Measurements from ENCODE around the gene STEAP3.

The STEAP3 gene

DNA sequence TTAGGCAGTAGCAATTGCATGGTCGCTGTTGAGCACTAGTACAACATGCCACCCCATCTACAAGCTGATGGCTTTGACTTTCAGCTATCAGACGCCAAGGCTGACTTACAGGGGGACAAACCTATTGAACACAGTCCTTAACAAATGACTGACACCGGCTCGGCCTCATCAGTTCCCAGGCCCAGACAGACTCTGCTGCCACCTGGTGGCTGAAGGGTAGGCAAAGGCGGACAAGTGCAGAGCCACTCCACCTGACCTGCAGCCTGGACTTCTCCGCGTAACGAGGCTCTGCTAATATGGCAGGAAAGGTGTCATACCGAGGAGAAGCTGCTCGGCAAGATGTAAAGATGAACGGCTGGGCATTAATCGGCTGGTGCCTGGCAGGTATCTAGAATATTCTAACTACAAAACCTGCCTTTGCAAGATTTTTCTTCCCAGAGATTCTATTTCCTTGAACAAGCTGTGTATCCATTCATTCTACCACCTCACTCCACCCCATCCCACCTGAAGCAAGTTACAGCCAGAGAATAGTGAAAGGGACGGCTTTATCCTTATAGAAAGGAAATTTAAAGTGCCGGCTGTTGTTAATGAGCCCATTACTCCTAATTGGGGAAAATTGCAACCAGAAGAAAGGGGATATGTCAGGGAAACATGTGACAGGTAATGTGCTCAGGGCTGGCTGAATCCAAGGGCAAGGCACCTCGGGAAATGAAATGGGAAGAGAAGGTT is 67.4 kb downstream of the STEAP3 start:
- in situ Hi-C loops (cut with MboI; ENCODE audit: low sequenced_read_pairs): no loop called here

DNA sequence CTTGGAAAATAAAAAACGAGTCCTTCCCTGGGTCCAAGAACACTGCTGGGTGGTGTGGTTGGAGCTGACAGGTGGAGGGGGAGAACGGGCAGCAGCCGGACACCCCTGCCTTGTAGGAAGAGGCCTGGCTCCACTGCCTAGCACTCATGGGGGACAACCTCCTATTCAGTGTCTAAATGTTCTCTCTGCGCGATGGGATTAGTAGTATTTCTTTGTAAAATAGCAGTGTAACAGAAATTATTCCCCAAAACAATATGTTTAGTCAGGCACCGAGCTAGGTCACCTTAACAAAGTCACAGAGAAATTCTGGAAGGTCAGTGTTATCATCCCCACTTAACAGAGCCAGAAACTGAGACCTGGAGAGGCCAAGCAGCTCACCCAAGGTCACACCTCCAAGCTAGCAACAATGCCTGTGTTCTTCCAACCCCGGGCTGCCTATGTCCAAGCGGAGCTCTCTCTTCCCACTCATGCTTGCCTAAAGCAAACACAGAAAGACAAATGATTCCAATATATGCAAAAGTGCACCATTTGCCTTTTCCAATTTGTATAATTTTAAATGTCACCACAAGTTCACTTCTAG is 68.0 kb downstream of the STEAP3 start:
- in situ Hi-C loops (cut with MboI; ENCODE audit: low sequenced_read_pairs): no loop called here

DNA sequence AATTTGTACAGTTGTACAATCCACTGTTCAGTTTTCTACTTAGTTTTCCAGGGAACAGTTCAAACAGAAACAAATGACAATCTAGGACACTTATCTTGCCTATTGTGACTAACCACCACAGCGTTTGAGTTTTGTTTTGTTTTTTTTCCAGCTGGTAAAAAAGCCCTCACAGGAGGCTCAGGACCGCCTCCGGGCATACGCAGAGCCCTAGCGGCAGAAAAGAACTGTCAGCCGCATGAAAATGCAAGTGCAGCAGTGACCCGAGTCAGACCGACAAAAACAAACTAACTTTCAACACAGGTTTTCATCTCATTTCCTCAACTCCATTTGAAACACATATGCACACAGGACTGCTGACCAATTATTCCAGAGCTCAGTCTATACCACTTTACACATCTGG is 68.6 kb downstream of the STEAP3 start:
- in situ Hi-C loops (cut with MboI; ENCODE audit: low sequenced_read_pairs): no loop called here

DNA sequence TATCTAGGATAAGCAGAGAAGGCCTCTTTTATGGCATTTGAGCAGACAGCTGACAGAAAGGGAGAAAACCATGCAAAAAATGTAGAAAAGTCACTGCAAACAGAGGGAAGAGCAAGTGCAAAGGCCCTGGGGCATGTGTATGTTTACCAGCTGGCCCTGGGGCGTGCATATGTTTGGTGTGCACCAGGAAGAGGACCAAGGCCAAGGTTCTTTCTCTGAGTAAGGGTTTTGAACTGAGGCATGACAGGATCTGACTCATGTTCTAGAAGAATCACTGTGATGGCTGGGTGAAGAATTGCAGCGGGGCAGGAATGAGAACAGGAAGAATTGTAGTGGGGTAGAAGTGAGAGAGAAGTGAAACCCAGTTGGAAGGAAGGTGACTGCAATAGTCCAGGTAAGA is 69.6 kb downstream of the STEAP3 start:
- in situ Hi-C loops (cut with MboI; ENCODE audit: low sequenced_read_pairs): no loop called here

DNA sequence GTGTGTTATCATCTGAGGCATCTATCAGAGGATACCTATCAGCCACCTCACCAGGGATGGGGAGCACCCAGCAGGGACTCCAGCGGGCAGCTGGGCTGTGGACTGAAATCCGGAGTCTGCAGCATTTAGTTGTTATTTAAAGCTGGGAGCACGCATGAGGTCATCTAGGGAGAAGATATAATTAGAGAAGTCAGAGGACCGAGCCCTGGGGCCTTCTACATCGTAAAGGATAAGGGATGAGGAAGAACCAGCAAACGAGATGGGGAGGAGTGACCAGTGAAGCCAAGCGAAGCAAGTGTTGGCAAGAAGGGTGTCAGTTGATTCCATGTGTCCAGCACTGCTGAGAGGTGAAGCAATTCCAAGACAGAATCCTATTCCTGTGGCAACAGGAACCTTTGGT is 70.3 kb downstream of the STEAP3 start:
- in situ Hi-C loops (cut with MboI; ENCODE audit: low sequenced_read_pairs): no loop called here

DNA sequence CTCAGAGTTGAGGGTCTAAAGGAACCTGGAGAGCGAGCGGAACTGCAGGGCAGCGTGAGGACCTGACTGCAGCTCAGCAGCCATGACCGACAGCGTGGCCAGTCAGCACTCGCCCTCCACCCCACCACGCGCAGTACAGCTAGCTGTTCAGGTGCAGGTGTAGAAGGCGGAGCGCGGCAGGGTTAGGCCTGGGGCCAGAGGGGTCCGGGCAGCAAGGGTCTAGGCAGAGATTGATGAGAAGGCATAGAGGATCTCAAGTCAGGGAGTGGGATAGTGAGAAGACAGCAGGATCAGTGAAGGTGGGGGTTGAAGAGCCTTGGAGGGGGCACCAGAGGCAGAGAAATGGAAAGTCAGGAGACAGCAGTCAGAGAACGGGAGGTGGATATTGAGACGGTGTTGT is 71.0 kb downstream of the STEAP3 start:
- in situ Hi-C loops (cut with MboI; ENCODE audit: low sequenced_read_pairs): no loop called here

DNA sequence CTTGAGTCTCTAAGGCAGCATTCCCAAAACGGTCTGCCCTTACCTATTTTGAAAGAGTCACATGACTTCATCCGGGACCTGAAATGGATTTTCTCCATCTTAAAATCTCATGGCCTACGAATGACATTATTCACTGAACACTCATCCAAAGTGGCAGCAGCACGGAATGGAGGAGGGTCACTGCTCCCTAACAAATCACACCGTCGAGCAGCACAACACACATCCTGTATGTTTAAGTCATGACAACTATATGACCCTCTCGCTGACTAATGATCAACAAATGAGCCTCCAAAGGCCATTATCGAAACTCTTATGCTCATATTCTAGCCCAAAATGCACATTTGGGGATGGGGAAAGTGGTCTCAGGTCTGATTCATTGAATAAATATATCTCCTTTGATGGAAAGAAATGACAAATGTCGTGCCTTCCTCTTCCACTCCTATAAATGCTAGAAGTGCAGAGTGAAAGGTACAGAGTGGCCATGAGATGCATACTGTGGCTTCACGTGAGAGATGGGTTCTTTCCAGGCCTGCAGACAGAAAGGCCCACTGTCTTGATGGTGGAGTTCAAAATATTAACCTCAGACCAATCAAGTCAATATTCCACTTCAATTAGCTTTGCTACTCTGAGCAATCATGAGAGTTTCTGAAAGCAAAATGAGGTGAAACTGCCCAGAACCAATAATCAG is 72.2 kb downstream of the STEAP3 start:
- in situ Hi-C loops (cut with MboI; ENCODE audit: low sequenced_read_pairs): no loop called here

DNA sequence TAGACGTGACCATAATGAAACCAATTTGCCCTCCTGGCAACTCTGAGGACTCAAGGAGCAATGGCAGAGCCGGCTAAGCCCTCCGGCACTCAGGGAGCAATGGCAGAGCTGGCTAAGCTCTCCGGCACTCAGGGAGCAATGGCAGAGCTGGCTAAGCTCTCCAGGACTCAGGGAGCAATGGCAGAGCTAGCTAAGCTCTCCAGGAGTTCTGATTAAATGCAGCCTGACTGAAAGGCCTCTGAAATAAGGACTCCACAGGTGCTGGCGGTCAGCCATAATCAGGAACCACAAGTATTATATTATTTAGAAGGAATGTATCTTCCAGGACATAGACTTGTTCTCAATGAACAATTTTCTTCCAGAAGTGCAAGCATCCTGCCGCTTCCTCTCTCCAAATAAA is 77.8 kb downstream of the STEAP3 start:
- in situ Hi-C loops (cut with MboI; ENCODE audit: low sequenced_read_pairs): no loop called here

DNA sequence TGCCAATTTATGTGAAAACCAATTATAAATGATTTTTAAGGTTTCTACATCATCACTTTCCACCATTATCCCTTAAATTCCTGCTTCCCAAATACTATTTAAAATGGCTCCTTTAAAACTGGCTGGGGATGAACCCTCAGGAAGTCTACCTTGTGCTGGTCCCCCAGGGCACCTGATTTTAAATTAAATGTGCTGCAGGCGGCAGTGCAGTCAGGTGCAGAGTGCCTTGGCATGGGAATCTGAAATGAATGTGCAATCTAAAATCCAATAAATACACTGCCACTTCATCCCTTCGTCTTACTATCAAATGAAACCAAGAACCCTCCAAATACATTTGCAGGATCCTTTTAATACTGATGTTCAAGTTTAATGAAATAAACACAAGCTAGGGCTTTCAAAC is 81.2 kb downstream of the STEAP3 start:
- in situ Hi-C loops (cut with MboI; ENCODE audit: low sequenced_read_pairs): no loop called here

DNA sequence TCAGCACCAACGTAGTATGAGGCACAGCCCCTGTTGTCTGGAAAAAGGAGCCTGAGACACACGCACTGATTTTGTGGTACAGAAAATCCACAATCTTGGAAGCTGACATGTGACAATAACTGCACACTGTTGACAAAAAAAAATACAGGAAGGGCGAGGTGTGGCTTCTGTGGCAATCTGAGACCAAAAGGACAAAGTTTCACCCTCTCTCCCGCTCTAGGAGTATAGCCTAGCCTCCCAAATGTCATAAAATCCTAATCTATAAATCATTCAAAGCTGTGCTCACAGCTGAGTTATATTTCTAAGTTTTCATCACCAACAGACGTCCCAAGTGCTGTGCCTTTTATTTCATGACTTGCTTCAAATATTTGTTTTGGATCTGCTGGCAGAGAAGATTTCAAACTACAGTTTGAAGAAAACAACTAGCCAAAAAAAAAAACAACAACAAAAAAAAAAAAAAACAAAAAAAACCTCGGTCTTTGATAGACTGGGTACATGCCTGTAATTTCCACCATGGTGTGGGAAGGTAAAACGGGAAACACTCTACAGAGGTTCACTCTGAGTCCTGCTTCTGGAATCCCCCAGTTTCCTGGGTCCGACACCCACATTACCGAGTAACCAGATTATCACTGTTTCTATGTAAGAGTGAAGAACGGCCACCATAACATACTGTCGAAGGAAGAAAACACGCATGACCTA is 82.0 kb downstream of the STEAP3 start:
- in situ Hi-C loops (cut with MboI; ENCODE audit: low sequenced_read_pairs): no loop called here

DNA sequence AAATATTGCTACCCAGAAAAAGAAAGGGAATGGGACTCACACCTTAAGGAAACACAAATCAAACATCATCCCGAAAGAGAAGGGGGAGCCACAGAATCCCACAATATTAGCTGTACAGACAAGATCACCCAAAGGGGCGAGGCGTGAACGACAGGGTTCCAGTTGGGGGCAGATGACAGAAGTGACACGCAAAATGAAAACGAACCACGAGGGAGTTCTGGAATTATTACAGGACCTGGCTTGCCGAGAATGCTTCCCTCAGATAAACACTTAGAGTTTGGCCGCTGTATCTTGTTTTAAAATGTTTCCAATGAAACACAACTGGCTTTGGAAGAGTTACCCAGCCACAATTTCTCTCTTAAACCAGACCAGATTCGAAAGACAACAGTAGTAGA is 82.6 kb downstream of the STEAP3 start:
- in situ Hi-C loops (cut with MboI; ENCODE audit: low sequenced_read_pairs): no loop called here

DNA sequence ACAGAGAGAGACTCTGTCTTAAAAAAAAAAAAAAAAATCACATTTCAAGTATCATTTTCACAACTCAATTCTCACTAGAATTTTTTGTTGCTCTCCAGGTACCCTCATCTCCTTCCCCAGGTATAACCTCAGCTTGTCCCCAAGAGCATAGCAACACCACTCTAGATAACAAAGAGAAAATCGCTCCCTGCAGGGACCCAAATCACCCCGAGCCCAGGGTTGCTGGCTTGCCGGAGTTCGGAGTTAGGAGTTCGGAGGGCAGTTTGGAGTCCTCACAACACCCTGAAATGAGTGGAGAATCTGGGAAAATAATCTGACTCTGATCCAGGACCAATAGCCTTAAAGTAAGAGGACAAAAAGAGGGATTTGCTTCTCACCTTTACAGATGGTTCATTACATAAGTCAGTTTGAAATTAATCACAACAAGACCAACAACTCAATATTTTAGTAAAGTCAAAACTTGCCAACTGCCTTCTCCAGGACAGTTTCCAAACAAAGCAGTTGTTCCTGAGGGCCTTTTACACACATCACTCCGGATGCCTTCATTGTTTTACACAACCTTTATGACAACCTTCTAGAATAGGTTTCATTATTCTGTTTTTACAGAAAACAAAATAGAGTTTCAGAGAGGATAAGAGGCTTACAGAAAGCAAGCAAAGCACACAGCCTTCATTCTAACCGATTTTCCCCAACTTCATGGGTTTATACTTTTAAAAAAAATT is 83.9 kb downstream of the STEAP3 start:
- in situ Hi-C loops (cut with MboI; ENCODE audit: low sequenced_read_pairs): no loop called here

DNA sequence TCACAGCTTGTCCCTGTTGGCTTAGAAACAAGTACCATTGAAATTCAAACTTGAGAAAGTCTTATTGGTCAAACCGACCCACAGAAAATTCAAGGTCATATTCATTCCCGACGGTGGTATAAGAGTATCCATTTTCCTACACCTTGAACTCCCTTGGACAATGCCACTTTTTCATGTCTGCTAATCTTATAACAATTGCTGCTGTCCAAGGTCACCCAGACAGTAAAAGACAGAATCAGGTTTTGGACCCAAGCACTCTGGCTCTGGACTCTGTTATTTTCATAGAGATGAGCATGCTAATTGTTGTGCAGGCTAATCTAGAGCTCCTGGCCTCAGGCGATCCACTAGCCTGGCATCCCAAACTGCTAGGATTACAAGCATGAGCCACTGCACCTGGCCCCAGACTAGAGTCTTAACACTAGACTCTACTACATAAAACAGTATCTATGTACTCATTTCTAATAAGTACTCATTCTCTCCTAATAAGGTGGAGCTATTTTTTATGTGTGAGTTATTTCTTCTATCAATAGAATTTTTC is 85.2 kb downstream of the STEAP3 start:
- in situ Hi-C loops (cut with MboI; ENCODE audit: low sequenced_read_pairs): no loop called here

DNA sequence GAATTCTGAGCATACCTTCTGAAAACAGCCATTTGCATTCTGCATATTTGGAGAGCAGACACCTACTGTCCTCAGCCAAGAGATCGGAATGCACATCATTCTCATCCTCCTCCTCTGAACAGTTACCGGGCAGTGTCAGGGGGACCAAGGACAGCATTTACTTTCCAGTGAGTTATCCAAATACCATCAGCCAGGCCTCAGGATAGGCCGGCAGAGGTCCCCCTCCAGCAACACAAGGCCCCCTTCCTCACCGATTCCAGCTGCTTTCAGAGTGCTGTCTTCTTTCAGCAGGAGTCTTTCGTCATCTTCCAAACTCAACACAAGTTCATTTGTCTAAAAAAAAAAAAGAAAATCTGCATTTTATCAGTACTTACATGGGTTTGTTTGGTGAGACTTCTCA is 87.7 kb downstream of the STEAP3 start:
- in situ Hi-C loops (cut with MboI; ENCODE audit: low sequenced_read_pairs): no loop called here

DNA sequence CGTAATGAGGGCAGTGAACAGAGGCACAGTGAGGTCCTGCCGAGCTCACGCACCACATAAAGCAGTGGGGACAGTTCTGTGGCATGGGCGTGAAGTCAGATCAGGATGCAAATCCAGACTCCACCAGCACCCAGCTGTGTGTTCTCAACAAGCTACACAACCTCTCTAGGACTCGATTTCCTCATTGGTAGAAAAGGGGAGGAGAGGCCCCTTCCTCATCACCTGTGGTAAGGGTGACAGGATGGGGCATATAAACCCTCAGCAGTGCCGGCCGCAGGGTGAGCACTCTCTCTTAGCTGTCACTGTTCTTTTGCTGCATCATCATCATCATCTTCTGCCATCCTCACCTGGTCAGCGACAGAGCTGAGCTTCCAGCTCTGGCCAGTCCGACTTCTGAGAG is 88.2 kb downstream of the STEAP3 start:
- in situ Hi-C loops (cut with MboI; ENCODE audit: low sequenced_read_pairs): no loop called here

All from HL-60/S4 treated with phorbol 12-myristate 13-acetate at 8.2 ng/mL for 4 days and 3 days (cell line).